ENCODE data around the gene EPHB1.

- TF ChIP-seq ARNTL (CRISPR knock-in tag; IDR thresholded peaks at IDR 0.05; ENCODE audit: borderline replicate concordance, low read depth) (no peak), ZC3H10 (CRISPR knock-in tag; IDR thresholded peaks at IDR 0.05) (no peak), TCF4 (CRISPR knock-in tag; IDR thresholded peaks at IDR 0.05; ENCODE audit: borderline replicate concordance) (no peak), SNAI2 (CRISPR knock-in tag; IDR thresholded peaks at IDR 0.05) (no peak), RARB (CRISPR knock-in tag; IDR thresholded peaks at IDR 0.05) (no peak), ISL1 (CRISPR knock-in tag; IDR thresholded peaks at IDR 0.05) (no peak), ZFP30 (CRISPR knock-in tag; IDR thresholded peaks at IDR 0.05) (no peak), CREB5 (CRISPR knock-in tag; IDR thresholded peaks at IDR 0.05; ENCODE audit: low read depth) (no peak), TOX (CRISPR knock-in tag; IDR thresholded peaks at IDR 0.05; ENCODE audit: borderline replicate concordance) (no peak)
- TF ChIP-seq, protein P1, sequence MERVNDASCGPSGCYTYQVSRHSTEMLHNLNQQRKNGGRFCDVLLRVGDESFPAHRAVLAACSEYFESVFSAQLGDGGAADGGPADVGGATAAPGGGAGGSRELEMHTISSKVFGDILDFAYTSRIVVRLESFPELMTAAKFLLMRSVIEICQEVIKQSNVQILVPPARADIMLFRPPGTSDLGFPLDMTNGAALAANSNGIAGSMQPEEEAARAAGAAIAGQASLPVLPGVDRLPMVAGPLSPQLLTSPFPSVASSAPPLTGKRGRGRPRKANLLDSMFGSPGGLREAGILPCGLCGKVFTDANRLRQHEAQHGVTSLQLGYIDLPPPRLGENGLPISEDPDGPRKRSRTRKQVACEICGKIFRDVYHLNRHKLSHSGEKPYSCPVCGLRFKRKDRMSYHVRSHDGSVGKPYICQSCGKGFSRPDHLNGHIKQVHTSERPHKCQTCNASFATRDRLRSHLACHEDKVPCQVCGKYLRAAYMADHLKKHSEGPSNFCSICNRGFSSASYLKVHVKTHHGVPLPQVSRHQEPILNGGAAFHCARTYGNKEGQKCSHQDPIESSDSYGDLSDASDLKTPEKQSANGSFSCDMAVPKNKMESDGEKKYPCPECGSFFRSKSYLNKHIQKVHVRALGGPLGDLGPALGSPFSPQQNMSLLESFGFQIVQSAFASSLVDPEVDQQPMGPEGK (CRISPR knock-in tag; IDR thresholded peaks at IDR 0.05; ENCODE audit: borderline replicate concordance) = no peak
Measured at GRCh38 chr3:135229018-135229495, 434.0 kb downstream of the EPHB1 start.

Data from SK-N-SH treated with all-trans-retinoic acid at 6 μM for 48 hours (cell line).